GM18951 (cell line): ENCODE measurements around the gene SPAG16.

ENCODE experiments used
- POLR2A ChIP-seq: IDR thresholded peaks from 4 replicates; pipeline ENCODE4 v1.6.1; 2011; ENCODE audit warnings: mild to moderate bottlenecking; ENCODE audit not compliant: insufficient read length, insufficient read depth; ENCODE audit errors: extremely low read depth
- in situ Hi-C: fragments of 300-500 bp; cut with MboI; formaldehyde crosslinking; loops from one replicate; pipeline ENCODE4 v1.12.0; 2022; ENCODE audit warnings: low sequenced_read_pairs, mixed read lengths, inconsistent platforms; ENCODE audit not compliant: unreplicated experiment

SPAG16 gene

DNA sequence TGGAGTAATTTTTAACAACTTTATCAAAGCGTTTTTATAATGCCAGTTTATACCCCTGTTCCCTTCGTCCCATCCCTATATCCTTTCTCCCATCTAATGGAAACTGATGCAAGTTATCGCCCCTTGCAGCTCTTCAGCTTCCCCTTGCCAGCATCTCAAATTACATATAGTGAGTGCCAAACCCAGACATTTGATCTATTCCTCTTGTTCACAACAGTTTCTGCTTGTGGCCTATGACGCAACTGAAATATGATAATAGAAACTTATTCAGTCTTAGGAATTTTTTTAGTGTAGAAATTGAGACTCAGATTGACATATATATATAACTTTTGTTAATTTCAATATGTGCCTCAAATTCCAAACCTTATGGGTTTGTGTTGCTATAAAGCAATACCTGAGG is 564.4 kb downstream of the SPAG16 start:
- TF ChIP-seq POLR2A = no peak
- in situ Hi-C loops = no loop called here

- in situ Hi-C loops = no loop called here
Observed at GRCh38 chr2:213861638-213862037, 577.4 kb downstream of the SPAG16 start.

DNA sequence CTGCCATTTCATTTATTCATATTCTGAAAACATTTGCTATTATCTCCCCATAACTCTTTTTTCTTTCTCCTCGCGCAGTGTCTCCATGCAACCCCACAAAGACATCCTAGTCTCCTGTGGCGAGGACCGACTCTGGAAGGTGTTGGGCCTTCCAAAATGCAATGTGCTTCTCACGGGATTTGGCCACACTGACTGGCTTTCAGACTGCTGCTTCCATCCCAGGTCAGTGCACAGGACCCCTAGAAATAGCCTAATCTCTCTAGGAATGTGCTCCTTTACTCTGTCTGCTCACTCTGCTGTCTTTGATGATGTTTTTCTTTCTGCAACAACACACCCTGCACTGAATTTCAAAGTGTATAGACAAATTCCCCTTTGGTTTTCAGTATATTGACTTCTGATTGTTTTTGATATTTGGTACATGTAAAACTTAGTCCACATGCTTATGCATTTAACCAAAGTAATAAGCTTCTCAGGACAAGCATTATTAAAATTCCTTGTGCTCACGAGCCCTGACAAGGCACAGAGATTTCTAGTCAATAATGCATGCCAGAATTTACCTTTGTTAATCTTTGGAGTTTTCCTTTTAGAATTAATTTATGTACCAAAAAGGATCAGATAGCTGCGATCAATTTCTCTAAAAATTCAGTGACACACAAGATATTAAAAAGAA is 578.3 kb downstream of the SPAG16 start:
- in situ Hi-C loops = no loop called here
- TF ChIP-seq POLR2A = no peak

More at GRCh38 chr2:213861638-213862037, 577.4 kb downstream of the SPAG16 start:
- no peak for TF ChIP-seq POLR2A

GRCh38 chr2:213863541-213863940 is 579.3 kb downstream of the SPAG16 start:
- no peak for TF ChIP-seq POLR2A
- in situ Hi-C loops = no loop called here

DNA sequence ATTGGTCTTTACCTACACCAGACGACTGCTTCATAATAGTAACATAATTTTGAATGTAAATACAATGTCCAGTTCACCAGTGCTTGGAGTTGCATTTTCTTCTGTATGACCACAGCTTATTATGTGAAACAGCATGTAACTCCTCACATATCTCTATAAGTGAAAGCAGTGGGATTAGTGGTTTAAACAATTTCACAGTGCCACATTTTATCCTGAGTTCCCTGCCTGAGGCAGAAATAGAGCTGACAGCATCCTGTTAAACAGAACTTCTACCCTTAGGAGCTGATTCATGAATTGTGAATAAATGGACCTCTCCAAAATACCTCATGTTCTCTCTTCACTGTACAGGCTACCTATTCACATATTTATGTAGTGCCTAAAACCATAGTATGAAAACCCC is 584.3 kb downstream of the SPAG16 start:
- TF ChIP-seq POLR2A = no peak
- in situ Hi-C loops = no loop called here

DNA sequence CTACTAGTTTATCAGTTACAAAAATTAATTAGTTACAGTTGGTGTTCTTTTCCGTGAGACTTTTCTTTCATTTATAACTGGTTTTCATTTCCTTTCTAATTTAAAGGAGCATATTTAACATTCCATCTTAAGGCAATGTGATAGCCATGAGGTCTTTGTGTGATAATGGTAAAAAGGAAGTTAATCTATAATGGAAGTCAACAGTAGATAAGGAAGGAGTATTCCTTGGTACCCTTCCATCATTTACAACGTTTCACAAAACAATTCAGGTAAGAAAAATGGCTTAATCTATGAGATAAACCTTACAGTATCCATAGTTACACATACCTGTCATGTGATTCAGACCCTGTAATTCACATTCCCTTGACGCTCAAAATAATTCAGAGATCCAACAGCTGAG is 601.2 kb downstream of the SPAG16 start:
- TF ChIP-seq POLR2A = no peak
- in situ Hi-C loops = no loop called here

DNA sequence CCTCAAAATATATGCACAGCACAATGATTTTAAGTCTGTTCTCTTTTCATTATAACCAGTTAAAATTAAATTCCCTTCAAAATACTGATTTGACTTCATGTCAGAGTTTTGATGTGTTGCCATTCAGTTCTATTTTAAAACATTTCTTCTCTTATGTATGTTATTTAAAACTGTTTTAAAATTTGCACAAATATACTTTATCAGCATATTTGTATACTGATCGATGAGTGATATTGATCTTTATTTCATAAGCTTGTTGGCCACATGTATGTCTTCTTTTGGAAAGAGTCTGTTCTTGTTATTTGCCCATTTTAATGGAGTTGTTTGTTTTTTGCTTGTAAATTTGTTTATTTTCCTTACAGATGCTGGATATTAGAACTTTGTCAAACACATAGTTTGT is 630.2 kb downstream of the SPAG16 start:
- TF ChIP-seq POLR2A = no peak
- in situ Hi-C loops = no loop called here

DNA sequence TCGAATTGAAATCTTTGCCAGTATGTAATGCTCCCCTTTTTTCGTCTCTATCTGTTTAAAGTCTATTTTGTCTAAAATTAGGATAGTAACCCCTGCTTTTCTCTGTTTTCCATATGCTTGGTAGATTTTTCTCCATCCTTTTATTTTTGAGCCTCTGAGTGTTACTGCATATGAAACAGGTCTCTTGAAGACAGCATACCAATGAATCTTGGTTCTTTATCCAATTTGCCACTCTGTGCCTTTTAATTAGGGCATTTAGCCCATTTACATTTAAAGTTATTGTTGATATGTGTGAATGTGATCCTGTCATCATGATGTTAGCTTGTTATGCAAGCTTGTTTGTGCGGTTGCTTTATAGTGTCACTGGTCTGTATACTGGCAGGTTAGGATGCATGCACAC is 635.8 kb downstream of the SPAG16 start:
- in situ Hi-C loops = no loop called here
- TF ChIP-seq POLR2A = no peak

DNA sequence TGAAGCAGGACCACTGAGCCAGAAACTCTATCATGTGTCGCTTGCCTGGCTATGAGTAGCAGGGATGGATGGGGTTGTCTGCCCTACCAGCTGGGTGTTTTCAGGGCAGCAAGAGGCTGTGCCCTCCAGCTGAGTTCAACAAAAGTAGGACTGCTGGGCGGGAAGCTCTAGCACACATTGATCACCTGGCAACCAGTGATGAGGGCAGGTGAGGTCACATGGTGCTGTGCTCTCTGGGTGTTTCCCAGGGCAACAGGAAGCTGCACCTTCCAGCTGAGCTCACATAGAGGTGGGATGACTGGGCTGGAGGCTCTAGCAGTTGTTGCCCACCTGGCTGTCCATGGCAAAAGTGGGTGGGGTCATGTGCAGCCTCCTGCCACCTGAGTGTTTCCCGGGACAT is 639.3 kb downstream of the SPAG16 start:
- in situ Hi-C loops = no loop called here

GRCh38 chr2:213934560-213934959 is 650.3 kb downstream of the SPAG16 start:
- in situ Hi-C loops = loop anchor here (10.0 kb wide), 1 partner anchor 690 kb away; no protein-coding TSS in a partner anchor
- TF ChIP-seq POLR2A = no peak

More for the DNA sequence above, 639.3 kb downstream of the SPAG16 start:
- no peak for TF ChIP-seq POLR2A

DNA sequence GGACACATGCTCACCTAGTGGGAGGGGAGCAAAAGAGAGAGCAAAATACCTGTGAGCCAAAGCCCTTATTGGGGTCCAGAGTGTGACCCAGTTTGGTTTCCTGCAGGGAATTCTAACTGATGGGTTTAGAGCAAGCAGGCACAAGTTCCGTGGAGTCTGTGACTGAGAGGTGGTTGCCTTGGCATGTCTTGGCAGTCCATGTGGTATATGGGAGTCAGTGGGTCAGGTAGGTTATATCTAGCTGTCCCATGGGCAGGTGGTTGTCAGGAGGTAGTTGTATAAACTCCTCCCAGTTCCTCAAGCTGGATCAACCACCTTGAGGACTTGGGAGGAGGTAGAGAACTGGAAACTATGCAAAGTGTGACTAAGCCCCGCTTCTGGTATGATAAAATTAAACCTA is 673.8 kb downstream of the SPAG16 start:
- no peak for TF ChIP-seq POLR2A
- in situ Hi-C loops = no loop called here

GRCh38 chr2:213959589-213959988 is 675.3 kb downstream of the SPAG16 start:
- no peak for TF ChIP-seq POLR2A
- in situ Hi-C loops = no loop called here

DNA sequence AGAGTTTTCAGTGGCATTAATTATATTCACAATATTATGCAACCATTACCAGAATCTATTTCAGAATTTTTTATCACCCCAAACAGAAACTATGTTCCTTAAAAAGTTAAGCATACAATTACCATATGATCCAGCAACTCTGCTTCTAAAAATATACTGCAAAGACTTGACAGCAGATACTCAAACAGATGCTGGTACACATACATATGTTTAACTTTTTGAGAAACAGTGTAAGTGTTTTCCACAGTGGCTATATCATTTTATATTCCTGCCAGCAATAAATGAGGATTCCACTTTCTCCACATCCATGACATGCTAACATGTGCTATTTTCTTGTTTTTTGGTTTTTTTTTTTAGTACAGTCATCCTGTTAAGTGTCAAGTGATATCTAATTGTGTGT is 687.3 kb downstream of the SPAG16 start:
- no peak for TF ChIP-seq POLR2A
- in situ Hi-C loops = no loop called here

DNA sequence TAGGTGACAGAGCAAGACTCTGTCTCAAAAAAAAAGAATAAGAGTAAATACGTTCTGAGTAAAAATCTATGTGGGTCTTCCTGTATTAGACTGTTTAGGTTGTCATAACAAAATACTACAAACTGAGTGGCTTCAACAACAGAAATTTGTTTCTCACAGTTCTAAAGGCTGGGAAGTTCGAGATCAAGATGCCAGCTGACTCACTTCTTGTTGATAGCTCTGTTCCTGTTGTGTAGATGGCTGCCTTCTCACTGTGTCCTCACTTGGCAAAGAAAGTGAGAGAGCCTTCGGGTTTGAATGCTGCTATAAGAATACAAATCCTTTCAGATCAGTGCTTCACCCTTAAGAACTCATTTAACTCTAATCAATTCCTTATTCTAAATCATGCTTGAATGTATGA is 696.6 kb downstream of the SPAG16 start:
- no peak for TF ChIP-seq POLR2A
- in situ Hi-C loops = no loop called here

GRCh38 chr2:213989207-213989606 is 704.9 kb downstream of the SPAG16 start:
- TF ChIP-seq POLR2A = no peak
- in situ Hi-C loops = no loop called here
